Testis (tissue), 2 donors: Measurements from ENCODE around the gene PDHA1.

Experiments used
- CTCF ChIP-seq, 3 experiments: fragments of 450-650 bp in 2 of 3; fragments of 200-600 bp in 1 of 3; sonication (generic) in 1 of 3; IDR thresholded peaks; one replicate each; pipeline ENCODE4 v1.5.1; 2016 to 2019; ENCODE audit warnings: antibody characterized with exemption in 3 of 3, mild to moderate bottlenecking in 2 of 3, moderate library complexity in 1 of 3
- POLR2A ChIP-seq: fragments of 450-650 bp; IDR thresholded peaks from one replicate; pipeline ENCODE4 v1.6.1; 2017; ENCODE audit warnings: antibody characterized with exemption, mild to moderate bottlenecking, moderate library complexity

- peak; percentile 25 to 57 (median 51) for TF ChIP-seq CTCF (IDR thresholded peaks at IDR 0.05)
- no peak for TF ChIP-seq POLR2A
These were observed 28.4 kb downstream of the PDHA1 start for GRCh38 chrX:19372170-19372546.
